ENCODE results near the gene KIAA2012. TPM values are rescaled to one million over a fixed set of nuclear protein-coding genes. Genes with fewer than 3 reads are reported as not detected.

The KIAA2012 gene
- total and polyA plus RNA-seq, 2 of the 4 experiments (the other 2 are of a cell fraction) = under 0.01 to 0.09 TPM

DNA sequence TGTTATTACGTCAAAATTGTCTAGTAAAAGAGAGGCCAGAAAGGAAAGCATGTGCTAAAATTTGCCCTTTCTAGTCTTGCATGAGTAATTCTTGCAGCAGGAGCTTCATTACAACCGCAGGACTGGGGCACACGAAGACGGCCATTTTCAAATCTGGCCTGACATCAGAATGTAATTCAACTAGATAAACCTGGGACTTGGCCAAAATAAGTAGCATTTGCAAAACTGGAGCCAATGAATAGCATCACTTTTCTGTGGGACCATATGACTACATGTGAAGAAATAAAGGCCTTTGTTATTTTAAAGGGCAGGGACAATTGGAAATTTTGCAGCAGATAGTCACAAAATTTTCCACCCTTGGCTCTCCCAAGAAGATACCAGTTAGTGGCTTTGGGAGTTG is 42.4 kb upstream of the KIAA2012 start:
- Histone ChIP-seq H3K9me1 (ENCODE audit: insufficient read depth, low read length) (peaks cover 5% of the 10 kb centered on the region; the same call in 1 of the 2 replicates), H3K14ac (replicated peaks; ENCODE audit: low read depth, low read length) (no peak overlapping the region), H2BK20ac (ENCODE audit: low read depth, low read length) (no peak overlapping the region), H3K79me1 (ENCODE audit: low read depth in 1 of 2, low read length in 2 of 2) (peaks cover 0 to 23% of the 10 kb centered on the region in 2 experiments; a peak in 3 of 4 replicates), H3K36me3 (ENCODE audit: control insufficient read depth, insufficient read depth, low read length) (peaks cover 9% of the 10 kb centered on the region; the same call in 1 of the 2 replicates), H3K4ac (ENCODE audit: low read depth, low read length) (peak overlapping the region; percentile 51; the same call in 1 of the 2 replicates), H3K27me3 (ENCODE audit: control insufficient read depth, insufficient read depth, low read length) (no peaks in the 10 kb centered on the region), H4K8ac (ENCODE audit: low read depth in 2 of 2, low read length in 2 of 2) (peak overlapping the region in 1 of 2 experiments; percentile 62; a peak in 2 of 4 replicates), H4K20me1 (ENCODE audit: insufficient read depth, low read length) (peaks cover 13% of the 10 kb centered on the region), H4K5ac (ENCODE audit: low read depth, low read length) (peak overlapping the region; percentile 34; the same call in 1 of the 2 replicates), H3K18ac (ENCODE audit: low read depth, low read length) (peak overlapping the region; percentile 35; the same call in 1 of the 2 replicates), H4K91ac (ENCODE audit: insufficient read depth, low read depth, low read length) (no peak overlapping the region), H3K23ac (ENCODE audit: low read depth, low read length) (peak overlapping the region; percentile 90; the same call in 1 of the 2 replicates), H2AFZ (replicated peaks; ENCODE audit: low read length, poor library complexity) (no peak overlapping the region), H3K27ac (ENCODE audit: insufficient read depth, low read length) (no peak overlapping the region; the same call in 1 of the 2 replicates), H3K4me3 (ENCODE audit: insufficient read depth, low read depth, low read length) (no peak overlapping the region), H2BK15ac (ENCODE audit: low read depth, low read length) (peak overlapping the region; percentile 20; the same call in 2 of the 3 replicates), H3K9me3 (ENCODE audit: control insufficient read depth, insufficient read depth, low read length) (no peaks in the 10 kb centered on the region), H2AK9ac (replicated peaks; ENCODE audit: low read depth, low read length, poor library complexity) (no peak overlapping the region), H3K9ac (ENCODE audit: low read depth, low read length) (peak overlapping the region; percentile 98; the same call in 1 of the 2 replicates), H2AK5ac (ENCODE audit: low read depth, low read length) (no peak overlapping the region), H2BK5ac (ENCODE audit: low read depth, low read length, poor library complexity, severe bottlenecking) (peak overlapping the region; percentile 96), H2BK120ac (ENCODE audit: low read depth, low read length) (0 out of 2 replicates have a peak overlapping the region, but pooled peaks have one; percentile 65), H3K4me1 (ENCODE audit: control insufficient read depth, insufficient read depth, low read length) (peaks cover 6% of the 10 kb centered on the region), H3K56ac (ENCODE audit: extremely low read depth, insufficient read depth, low read length) (no peak overlapping the region), H3K4me2 (ENCODE audit: low read depth, low read length) (peak overlapping the region; percentile 42; the same call in 1 of the 2 replicates)
- TF ChIP-seq, protein P1, sequence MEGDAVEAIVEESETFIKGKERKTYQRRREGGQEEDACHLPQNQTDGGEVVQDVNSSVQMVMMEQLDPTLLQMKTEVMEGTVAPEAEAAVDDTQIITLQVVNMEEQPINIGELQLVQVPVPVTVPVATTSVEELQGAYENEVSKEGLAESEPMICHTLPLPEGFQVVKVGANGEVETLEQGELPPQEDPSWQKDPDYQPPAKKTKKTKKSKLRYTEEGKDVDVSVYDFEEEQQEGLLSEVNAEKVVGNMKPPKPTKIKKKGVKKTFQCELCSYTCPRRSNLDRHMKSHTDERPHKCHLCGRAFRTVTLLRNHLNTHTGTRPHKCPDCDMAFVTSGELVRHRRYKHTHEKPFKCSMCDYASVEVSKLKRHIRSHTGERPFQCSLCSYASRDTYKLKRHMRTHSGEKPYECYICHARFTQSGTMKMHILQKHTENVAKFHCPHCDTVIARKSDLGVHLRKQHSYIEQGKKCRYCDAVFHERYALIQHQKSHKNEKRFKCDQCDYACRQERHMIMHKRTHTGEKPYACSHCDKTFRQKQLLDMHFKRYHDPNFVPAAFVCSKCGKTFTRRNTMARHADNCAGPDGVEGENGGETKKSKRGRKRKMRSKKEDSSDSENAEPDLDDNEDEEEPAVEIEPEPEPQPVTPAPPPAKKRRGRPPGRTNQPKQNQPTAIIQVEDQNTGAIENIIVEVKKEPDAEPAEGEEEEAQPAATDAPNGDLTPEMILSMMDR (conservative IDR thresholded peaks at IDR 0.05; ENCODE audit: low read depth, low read length) = no peak
- TF ChIP-seq RCOR1 (IDR thresholded peaks at IDR 0.05; ENCODE audit: insufficient replicate concordance, low read length) (no peak), CEBPB (IDR thresholded peaks at IDR 0.05; ENCODE audit: low read depth, low read length) (peak; percentile 48; the same call in 1 of the 2 replicates), BHLHE40 (IDR thresholded peaks at IDR 0.05; ENCODE audit: low read depth, low read length) (no peak)
- no TSS peak for BruUV-seq (replicated peaks)
- CTCF ChIA-PET = interaction anchor here (1.1 to 1.6 kb wide), 2 partner anchors 12 to 171 kb away, joined by 3 to 4 read pairs; no protein-coding TSS in a partner anchor
- DNase-seq (peak; percentile 92), ATAC-seq (ENCODE audit: low read depth) (no peak)
- 3% methylated on average over 3 of the region's 4 CpGs; no CpG with 5 or more reads in 1 of the 2 experiments for WGBS, 2 experiments (ENCODE audit: extremely low coverage in 2 of 2, insufficient read length in 1 of 2)
- POLR2A ChIA-PET (ENCODE audit: unreplicated experiment) = no interaction called here
- in situ Hi-C loops (cut with MboI; ENCODE audit: low sequenced_read_pairs) (no loop called here), dilution Hi-C loops (cut with HindIII; ENCODE audit: low sequenced_read_pairs, unreplicated experiment) (no loop called here), intact Hi-C loops (cut with micrococcal nuclease) (loop anchor here (5.0 to 10.0 kb wide), 2 partner anchors 58 to 344 kb away; partner anchors contain the start of gene BMPR2)

All from IMR-90 (cell line).